Measurements from ENCODE around the gene LRP1.

The LRP1 gene

GRCh38 chr12:57241402-57242310 is 113.4 kb downstream of the LRP1 start:
- H3K4me1 Mint-ChIP-seq (ENCODE audit: low read depth), result peaks cover 54% of the 10 kb centered on the region
- H3K4me3 Mint-ChIP-seq, result peak overlapping the region; percentile 91
- no peaks in the 10 kb centered on the region for H3K9me3 Mint-ChIP-seq
- no peak overlapping the region for H3K27ac Mint-ChIP-seq
- DNase-seq (ENCODE audit: low spot score), result no peak
- H3K27me3 Mint-ChIP-seq (ENCODE audit: low read depth), result peaks cover 41% of the 10 kb centered on the region
- H3K36me3 Mint-ChIP-seq (ENCODE audit: low read depth), result no peaks in the 10 kb centered on the region

GRCh38 chr12:57242329-57242690 is 114.0 kb downstream of the LRP1 start:
- H3K4me3 Mint-ChIP-seq, result peak overlapping the region; percentile 91
- no peaks in the 10 kb centered on the region for H3K9me3 Mint-ChIP-seq
- peaks cover 35% of the 10 kb centered on the region for H3K27me3 Mint-ChIP-seq (ENCODE audit: low read depth)
- H3K4me1 Mint-ChIP-seq (ENCODE audit: low read depth), result peaks cover 48% of the 10 kb centered on the region
- H3K27ac Mint-ChIP-seq, result peak overlapping the region; percentile 45
- no peak for DNase-seq (ENCODE audit: low spot score)
- no peaks in the 10 kb centered on the region for H3K36me3 Mint-ChIP-seq (ENCODE audit: low read depth)

GRCh38 chr12:57242691-57243454 is 114.6 kb downstream of the LRP1 start:
- Mint-ChIP-seq H3K27me3 (ENCODE audit: low read depth) (peaks cover 30% of the 10 kb centered on the region), H3K4me1 (ENCODE audit: low read depth) (peaks cover 43% of the 10 kb centered on the region), H3K4me3 (peak overlapping the region; percentile 75), H3K27ac (peak overlapping the region; percentile 45), H3K9me3 (no peaks in the 10 kb centered on the region), H3K36me3 (ENCODE audit: low read depth) (no peaks in the 10 kb centered on the region)
- DNase-seq (ENCODE audit: low spot score), result peak; percentile 66

DNA sequence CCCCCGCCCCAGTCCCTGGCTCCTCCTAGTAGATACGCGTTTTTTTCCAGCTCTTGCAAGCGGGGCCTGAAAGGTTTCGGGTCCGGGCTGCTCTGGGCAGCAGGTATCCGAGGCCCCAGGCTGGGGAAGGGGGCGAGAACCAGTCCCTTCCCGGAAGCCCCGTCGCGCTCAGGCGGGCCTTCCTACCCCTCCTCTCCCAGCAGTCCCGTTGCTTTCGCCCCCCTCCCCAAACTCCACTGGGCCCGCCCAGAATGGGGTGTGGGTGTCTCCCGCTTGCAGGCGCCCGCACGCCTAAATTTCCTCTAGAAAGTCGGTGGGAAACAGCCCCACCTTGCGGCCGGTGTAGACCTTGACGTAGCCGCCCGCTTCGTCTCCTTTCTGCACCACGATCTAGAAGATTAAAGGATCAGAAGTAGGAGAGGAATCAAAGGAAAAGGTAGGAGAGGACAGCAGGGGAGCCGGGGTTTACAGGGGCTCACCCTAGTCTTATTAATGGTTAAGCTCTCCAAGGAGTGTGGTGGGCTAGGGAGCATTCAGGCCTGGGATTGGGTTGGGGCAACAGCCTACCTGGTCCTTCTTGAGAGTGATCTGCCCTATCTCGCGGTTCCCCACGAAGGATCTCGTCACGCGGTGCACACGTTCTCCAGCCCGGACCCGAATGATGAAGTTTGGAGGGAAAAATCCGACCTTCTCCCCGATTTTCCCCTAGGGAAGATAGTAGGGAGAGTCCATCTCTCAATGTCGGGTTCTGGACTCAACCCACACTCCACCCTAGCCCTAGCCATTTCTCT is 115.4 kb downstream of the LRP1 start:
- H3K36me3 Mint-ChIP-seq (ENCODE audit: low read depth), result no peaks in the 10 kb centered on the region
- H3K4me1 Mint-ChIP-seq (ENCODE audit: low read depth), result peaks cover 40% of the 10 kb centered on the region
- peak overlapping the region; percentile 75 for H3K4me3 Mint-ChIP-seq
- H3K27ac Mint-ChIP-seq, result peak overlapping the region; percentile 45
- peak; percentile 79 for DNase-seq (ENCODE audit: low spot score)
- no peaks in the 10 kb centered on the region for H3K9me3 Mint-ChIP-seq
- H3K27me3 Mint-ChIP-seq (ENCODE audit: low read depth), result peaks cover 30% of the 10 kb centered on the region

- H3K9me3 Mint-ChIP-seq, result no peaks in the 10 kb centered on the region
- DNase-seq (ENCODE audit: low spot score), result no peak
- H3K27ac Mint-ChIP-seq, result peak overlapping the region; percentile 45
- H3K36me3 Mint-ChIP-seq (ENCODE audit: low read depth), result no peaks in the 10 kb centered on the region
- peaks cover 43% of the 10 kb centered on the region for H3K4me1 Mint-ChIP-seq (ENCODE audit: low read depth)
- peak overlapping the region; percentile 48 for H3K4me3 Mint-ChIP-seq
- H3K27me3 Mint-ChIP-seq (ENCODE audit: low read depth), result peaks cover 27% of the 10 kb centered on the region
These were observed 116.0 kb downstream of the LRP1 start for GRCh38 chr12:57244312-57244696.

DNA sequence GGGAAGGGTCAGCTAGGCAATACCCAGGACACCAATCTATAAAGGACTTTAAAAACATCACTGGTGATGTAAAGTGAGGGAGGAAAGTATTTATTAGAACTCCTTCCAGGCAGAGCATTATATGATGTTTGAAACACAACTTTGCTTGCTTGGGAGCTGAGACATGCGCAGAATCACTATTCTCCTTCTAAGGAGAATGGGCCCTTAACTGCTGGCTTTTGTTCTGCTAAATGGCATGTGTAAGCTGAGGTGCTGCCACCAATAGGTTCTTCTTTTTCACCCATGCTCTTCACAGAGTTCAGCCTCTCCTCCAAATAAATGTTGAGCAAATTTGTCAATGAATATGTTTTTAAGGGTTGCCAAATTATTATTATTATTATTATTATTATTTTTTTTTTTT is 118.8 kb downstream of the LRP1 start:
- Mint-ChIP-seq H3K36me3 (ENCODE audit: low read depth) (no peaks in the 10 kb centered on the region), H3K27ac (no peak overlapping the region), H3K4me1 (ENCODE audit: low read depth) (peaks cover 21% of the 10 kb centered on the region), H3K27me3 (ENCODE audit: low read depth) (peaks cover 9% of the 10 kb centered on the region), H3K9me3 (no peaks in the 10 kb centered on the region), H3K4me3 (no peak overlapping the region)
- no peak for DNase-seq (ENCODE audit: low spot score)

- no peak for DNase-seq (ENCODE audit: low spot score)
- H3K27ac Mint-ChIP-seq, result peak overlapping the region; percentile 43
- no peaks in the 10 kb centered on the region for H3K9me3 Mint-ChIP-seq
- no peaks in the 10 kb centered on the region for H3K27me3 Mint-ChIP-seq (ENCODE audit: low read depth)
- peaks cover 9% of the 10 kb centered on the region for H3K4me1 Mint-ChIP-seq (ENCODE audit: low read depth)
- peak overlapping the region; percentile 54 for H3K4me3 Mint-ChIP-seq
- H3K36me3 Mint-ChIP-seq (ENCODE audit: low read depth), result no peaks in the 10 kb centered on the region
These were observed 120.9 kb downstream of the LRP1 start for GRCh38 chr12:57248934-57249742.

DNA sequence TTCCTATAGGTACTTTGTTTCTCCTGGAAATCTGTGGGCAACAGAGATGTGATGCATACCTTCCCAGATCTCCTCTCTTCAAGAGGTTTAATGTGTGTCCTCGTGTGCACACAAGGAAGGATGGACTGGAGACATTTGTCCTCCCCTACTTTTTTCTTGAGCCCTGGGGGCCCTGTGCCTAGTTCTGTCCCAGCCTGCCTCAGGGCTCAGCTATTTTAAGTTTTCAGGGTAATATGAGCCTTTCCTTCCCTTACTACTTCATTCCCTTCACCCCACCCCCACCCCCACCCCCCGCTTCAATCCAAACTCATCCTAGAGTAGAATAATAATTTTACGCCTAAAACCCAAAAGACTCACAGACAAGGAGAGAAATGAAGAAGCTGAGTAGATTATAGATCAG is 122.3 kb downstream of the LRP1 start:
- H3K4me1 Mint-ChIP-seq (ENCODE audit: low read depth), result peaks cover 8% of the 10 kb centered on the region
- H3K27ac Mint-ChIP-seq, result no peak overlapping the region
- no peak for DNase-seq (ENCODE audit: low spot score)
- H3K9me3 Mint-ChIP-seq, result no peaks in the 10 kb centered on the region
- H3K4me3 Mint-ChIP-seq, result no peak overlapping the region
- H3K36me3 Mint-ChIP-seq (ENCODE audit: low read depth), result no peaks in the 10 kb centered on the region
- no peaks in the 10 kb centered on the region for H3K27me3 Mint-ChIP-seq (ENCODE audit: low read depth)

- Mint-ChIP-seq H3K27me3 (ENCODE audit: low read depth) (no peaks in the 10 kb centered on the region), H3K27ac (no peak within 1 kb of the TSS), H3K9me3 (no peaks in the 10 kb centered on the region), H3K36me3 (ENCODE audit: low read depth) (peaks cover under 1% of the 10 kb centered on the region), H3K4me3 (no peak within 1 kb of the TSS), H3K4me1 (ENCODE audit: low read depth) (peaks cover 8% of the 10 kb centered on the region)
- no peak for DNase-seq (ENCODE audit: low spot score)
These were observed 122.7 kb downstream of the LRP1 start, which contains the start of gene STAC3 for GRCh38 chr12:57250956-57251355. Gene STAC3 (minus strand): TSS chr12:57251187. CDS start chr12:57249636, 1,551 bp downstream.

DNA sequence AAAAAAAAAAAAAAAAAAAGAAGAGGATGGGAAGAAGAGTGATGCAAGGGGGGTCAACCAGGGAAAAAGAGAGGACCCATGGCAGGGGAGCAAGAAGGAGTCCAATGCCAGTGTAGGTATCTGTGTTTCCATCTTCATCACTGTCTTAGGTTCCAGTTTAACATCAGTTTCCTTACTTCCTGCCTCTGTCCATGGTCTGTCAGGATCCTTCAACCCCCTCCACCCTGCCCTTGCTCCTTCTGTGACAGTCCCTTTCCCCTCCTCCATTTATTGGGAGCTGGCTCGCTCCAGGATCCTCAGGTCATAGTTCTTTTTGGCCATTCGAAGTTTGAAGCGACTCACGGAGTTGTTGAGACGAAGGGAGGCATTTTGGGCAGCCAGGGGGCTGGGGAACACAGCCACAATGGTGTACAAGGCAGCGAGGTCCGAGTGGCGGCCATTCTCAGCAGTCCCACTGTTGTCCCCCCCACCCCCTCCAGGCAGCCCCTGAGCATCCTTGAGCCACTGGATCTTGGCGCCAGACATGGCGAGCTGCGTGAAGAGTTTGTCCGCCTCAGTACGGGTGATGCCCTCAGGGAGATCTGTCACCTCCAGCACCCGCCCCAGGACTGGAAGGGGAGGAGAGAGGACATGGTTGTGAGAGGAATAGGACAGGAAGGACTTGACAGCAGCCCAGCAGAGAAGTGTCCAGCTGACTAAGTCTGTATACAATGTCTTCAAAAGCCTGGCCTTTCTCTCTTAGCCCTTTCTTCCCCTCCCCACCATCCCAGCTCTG is 126.4 kb downstream of the LRP1 start:
- H3K36me3 Mint-ChIP-seq (ENCODE audit: low read depth), result peaks cover 23% of the 10 kb centered on the region
- H3K9me3 Mint-ChIP-seq, result no peaks in the 10 kb centered on the region
- no peaks in the 10 kb centered on the region for H3K4me1 Mint-ChIP-seq (ENCODE audit: low read depth)
- H3K27me3 Mint-ChIP-seq (ENCODE audit: low read depth), result no peaks in the 10 kb centered on the region
- H3K27ac Mint-ChIP-seq, result no peak overlapping the region
- no peak overlapping the region for H3K4me3 Mint-ChIP-seq
- no peak for DNase-seq (ENCODE audit: low spot score)

DNA sequence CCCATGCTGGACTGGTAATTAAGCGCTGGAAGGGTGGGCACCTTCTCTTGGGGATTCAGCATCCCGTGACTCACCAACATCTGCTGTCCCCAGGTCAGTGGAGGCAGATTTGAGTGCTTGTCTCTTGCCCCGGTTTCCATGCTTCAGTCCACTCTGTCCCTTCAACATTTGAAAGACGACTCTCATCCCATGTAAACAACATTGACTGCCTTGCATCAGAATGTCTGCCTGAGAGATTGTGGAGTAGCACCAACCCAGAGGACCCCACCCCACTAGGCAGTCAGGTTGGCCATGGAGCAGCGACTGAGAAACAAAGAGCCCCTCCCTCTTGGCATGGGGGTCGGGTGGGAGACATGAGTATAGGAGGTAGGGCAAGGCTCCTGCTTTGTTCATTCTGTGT is 127.6 kb downstream of the LRP1 start:
- H3K36me3 Mint-ChIP-seq (ENCODE audit: low read depth), result peaks cover 29% of the 10 kb centered on the region
- no peak overlapping the region for H3K4me3 Mint-ChIP-seq
- no peaks in the 10 kb centered on the region for H3K27me3 Mint-ChIP-seq (ENCODE audit: low read depth)

GRCh38 chr12:57258977-57259970 is 131.0 kb downstream of the LRP1 start:
- peaks cover 29% of the 10 kb centered on the region for H3K36me3 Mint-ChIP-seq (ENCODE audit: low read depth)
- no peak overlapping the region for H3K4me3 Mint-ChIP-seq

More for the DNA sequence above, 127.6 kb downstream of the LRP1 start:
- Mint-ChIP-seq H3K27ac (no peak overlapping the region), H3K9me3 (no peaks in the 10 kb centered on the region), H3K4me1 (ENCODE audit: low read depth) (no peaks in the 10 kb centered on the region)
- no peak for DNase-seq (ENCODE audit: low spot score)

More at GRCh38 chr12:57258977-57259970, 131.0 kb downstream of the LRP1 start:
- H3K9me3 Mint-ChIP-seq, result no peaks in the 10 kb centered on the region
- H3K4me1 Mint-ChIP-seq (ENCODE audit: low read depth), result peaks cover 3% of the 10 kb centered on the region
- H3K27me3 Mint-ChIP-seq (ENCODE audit: low read depth), result no peaks in the 10 kb centered on the region
- H3K27ac Mint-ChIP-seq, result no peak overlapping the region
- no peak for DNase-seq (ENCODE audit: low spot score)
